Measurements from ENCODE around the gene SMOC2.

SMOC2 gene

GRCh38 chr6:168440520-168441433 lies at the start of gene SMOC2:
Gene SMOC2, plus strand, starts transcription at chr6:168441184. Its CDS starts 187 bp downstream, at chr6:168441371.
- TF ChIP-seq GATA3 (IDR thresholded peaks at IDR 0.05; ENCODE audit: low read depth, low read length) (no peak), GATA2 (IDR thresholded peaks at IDR 0.05; ENCODE audit: low read depth, low read length) (no peak)

- TF ChIP-seq GATA3 (IDR thresholded peaks at IDR 0.05; ENCODE audit: low read depth, low read length): no peak
- TF ChIP-seq GATA2 (IDR thresholded peaks at IDR 0.05; ENCODE audit: low read depth, low read length): no peak
Observed at GRCh38 chr6:168393126-168393870, 47.7 kb upstream of the SMOC2 start.

- no peak for TF ChIP-seq GATA3 (IDR thresholded peaks at IDR 0.05; ENCODE audit: low read depth, low read length)
- TF ChIP-seq GATA2 (IDR thresholded peaks at IDR 0.05; ENCODE audit: low read depth, low read length): no peak
Observed at GRCh38 chr6:168394606-168395005, 46.4 kb upstream of the SMOC2 start.

GRCh38 chr6:168395983-168396382 lies 45.0 kb upstream of the SMOC2 start:
- TF ChIP-seq GATA3 (IDR thresholded peaks at IDR 0.05; ENCODE audit: low read depth, low read length) (no peak), GATA2 (IDR thresholded peaks at IDR 0.05; ENCODE audit: low read depth, low read length) (no peak)

- TF ChIP-seq GATA3 (IDR thresholded peaks at IDR 0.05; ENCODE audit: low read depth, low read length) (no peak), GATA2 (IDR thresholded peaks at IDR 0.05; ENCODE audit: low read depth, low read length) (no peak)
Observed at GRCh38 chr6:168396561-168396960, 44.4 kb upstream of the SMOC2 start.

- no peak for TF ChIP-seq GATA2 (IDR thresholded peaks at IDR 0.05; ENCODE audit: low read depth, low read length)
- TF ChIP-seq GATA3 (IDR thresholded peaks at IDR 0.05; ENCODE audit: low read depth, low read length): no peak
Observed at GRCh38 chr6:168397012-168397411, 44.0 kb upstream of the SMOC2 start.

- TF ChIP-seq GATA2 (IDR thresholded peaks at IDR 0.05; ENCODE audit: low read depth, low read length): no peak
Observed at GRCh38 chr6:168400037-168400436, 40.9 kb upstream of the SMOC2 start.

- TF ChIP-seq GATA2 (IDR thresholded peaks at IDR 0.05; ENCODE audit: low read depth, low read length): no peak
- no peak for TF ChIP-seq GATA3 (IDR thresholded peaks at IDR 0.05; ENCODE audit: low read depth, low read length)
Observed at GRCh38 chr6:168403370-168404005, 37.5 kb upstream of the SMOC2 start.

GRCh38 chr6:168404560-168404959 lies 36.4 kb upstream of the SMOC2 start:
- TF ChIP-seq GATA2 (IDR thresholded peaks at IDR 0.05; ENCODE audit: low read depth, low read length): no peak
- TF ChIP-seq GATA3 (IDR thresholded peaks at IDR 0.05; ENCODE audit: low read depth, low read length): no peak

GRCh38 chr6:168407842-168408241 lies 33.1 kb upstream of the SMOC2 start:
- TF ChIP-seq GATA3 (IDR thresholded peaks at IDR 0.05; ENCODE audit: low read depth, low read length) (no peak), GATA2 (IDR thresholded peaks at IDR 0.05; ENCODE audit: low read depth, low read length) (no peak)

GRCh38 chr6:168408504-168409136 lies 32.4 kb upstream of the SMOC2 start:
- TF ChIP-seq GATA2 (IDR thresholded peaks at IDR 0.05; ENCODE audit: low read depth, low read length) (no peak), GATA3 (IDR thresholded peaks at IDR 0.05; ENCODE audit: low read depth, low read length) (no peak)

GRCh38 chr6:168410035-168410434 lies 30.9 kb upstream of the SMOC2 start:
- no peak for TF ChIP-seq GATA3 (IDR thresholded peaks at IDR 0.05; ENCODE audit: low read depth, low read length)
- no peak for TF ChIP-seq GATA2 (IDR thresholded peaks at IDR 0.05; ENCODE audit: low read depth, low read length)

- TF ChIP-seq GATA3 (IDR thresholded peaks at IDR 0.05; ENCODE audit: low read depth, low read length): no peak
- no peak for TF ChIP-seq GATA2 (IDR thresholded peaks at IDR 0.05; ENCODE audit: low read depth, low read length)
Observed at GRCh38 chr6:168410554-168411011, 30.4 kb upstream of the SMOC2 start.

GRCh38 chr6:168411130-168411529 lies 29.9 kb upstream of the SMOC2 start:
- TF ChIP-seq GATA3 (IDR thresholded peaks at IDR 0.05; ENCODE audit: low read depth, low read length): no peak
- no peak for TF ChIP-seq GATA2 (IDR thresholded peaks at IDR 0.05; ENCODE audit: low read depth, low read length)

All from SH-SY5Y (cell line).